Suprapubic skin (tissue), 4 donors: Measurements from ENCODE around the gene FAAP100.

Experiments used
- CTCF ChIP-seq, 2 donors: fragments of 200-600 bp in 1 of 2; fragments of 450-650 bp in 1 of 2; sonication (generic) in 1 of 2; IDR thresholded peaks; one replicate each; pipeline ENCODE4 v1.5.1; 2016 to 2019; ENCODE audit warnings: antibody characterized with exemption in 2 of 2, mild to moderate bottlenecking in 1 of 2, moderate library complexity in 1 of 2
- EP300 ChIP-seq: sonication (generic); formaldehyde crosslinking; IDR thresholded peaks from one replicate; pipeline ENCODE4 v1.6.1; 2017; ENCODE audit warnings: antibody characterized with exemption
- POLR2A ChIP-seq, 2 donors: fragments of 450-650 bp; IDR thresholded peaks; one replicate each; pipeline ENCODE4 v1.6.1; 2017; ENCODE audit warnings: antibody characterized with exemption in 2 of 2, mild to moderate bottlenecking in 2 of 2, moderate library complexity in 2 of 2
- POLR2AphosphoS5 ChIP-seq, 3 donors: sonication (generic); formaldehyde crosslinking; IDR thresholded peaks; one replicate each; pipeline ENCODE4 v1.6.1; 2017; ENCODE audit warnings: antibody characterized with exemption in 3 of 3

GRCh38 chr17:81537856-81538555 is 14.1 kb downstream of the FAAP100 start:
- TF ChIP-seq CTCF (IDR thresholded peaks at IDR 0.05) = no peak
- TF ChIP-seq POLR2AphosphoS5 (IDR thresholded peaks at IDR 0.05) = no peak
- TF ChIP-seq POLR2A (IDR thresholded peaks at IDR 0.05) = no peak
- TF ChIP-seq EP300 = no peak
